Measurements from ENCODE around the gene ARL2BP.
A peak's percentile ranks its signal among the peaks of the same experiment; 100 is the strongest.

ARL2BP gene

DNA sequence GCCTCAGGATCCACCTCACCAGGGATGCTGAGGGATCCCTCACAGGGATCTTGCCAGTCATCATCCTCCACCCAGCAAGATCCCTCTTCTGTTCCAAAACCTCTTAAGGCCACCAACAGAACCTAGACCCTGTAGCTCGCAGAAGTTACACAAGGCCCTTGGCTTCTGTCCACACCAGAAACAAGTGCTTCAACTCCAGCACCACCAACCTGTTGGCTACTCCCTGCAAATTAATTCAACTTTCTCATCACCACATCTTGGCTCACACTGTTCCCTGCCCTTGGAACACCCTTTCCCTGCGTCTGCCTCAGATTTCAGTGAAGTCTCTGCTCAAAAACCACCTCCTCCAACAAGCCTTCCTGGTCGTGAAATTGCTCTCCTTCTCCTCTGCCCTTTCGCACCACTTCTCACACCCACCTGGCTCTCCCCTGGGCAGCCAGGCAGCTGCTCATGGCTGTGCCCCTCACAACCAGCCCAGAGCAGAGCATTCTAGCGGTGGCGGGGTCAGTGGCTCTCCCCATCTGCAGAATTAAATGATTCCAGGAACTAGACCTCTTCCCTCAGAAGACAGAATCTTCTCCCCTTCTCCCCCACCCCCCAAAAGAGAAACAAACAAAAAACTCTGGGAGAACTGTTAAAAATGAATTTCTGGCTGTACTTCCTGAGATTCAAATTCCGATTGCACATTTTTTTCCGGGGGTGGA is 37.6 kb downstream of the ARL2BP start:
- DNase-seq (ENCODE audit: low read depth in 2 of 2, low spot score in 1 of 2) = no peak

DNA sequence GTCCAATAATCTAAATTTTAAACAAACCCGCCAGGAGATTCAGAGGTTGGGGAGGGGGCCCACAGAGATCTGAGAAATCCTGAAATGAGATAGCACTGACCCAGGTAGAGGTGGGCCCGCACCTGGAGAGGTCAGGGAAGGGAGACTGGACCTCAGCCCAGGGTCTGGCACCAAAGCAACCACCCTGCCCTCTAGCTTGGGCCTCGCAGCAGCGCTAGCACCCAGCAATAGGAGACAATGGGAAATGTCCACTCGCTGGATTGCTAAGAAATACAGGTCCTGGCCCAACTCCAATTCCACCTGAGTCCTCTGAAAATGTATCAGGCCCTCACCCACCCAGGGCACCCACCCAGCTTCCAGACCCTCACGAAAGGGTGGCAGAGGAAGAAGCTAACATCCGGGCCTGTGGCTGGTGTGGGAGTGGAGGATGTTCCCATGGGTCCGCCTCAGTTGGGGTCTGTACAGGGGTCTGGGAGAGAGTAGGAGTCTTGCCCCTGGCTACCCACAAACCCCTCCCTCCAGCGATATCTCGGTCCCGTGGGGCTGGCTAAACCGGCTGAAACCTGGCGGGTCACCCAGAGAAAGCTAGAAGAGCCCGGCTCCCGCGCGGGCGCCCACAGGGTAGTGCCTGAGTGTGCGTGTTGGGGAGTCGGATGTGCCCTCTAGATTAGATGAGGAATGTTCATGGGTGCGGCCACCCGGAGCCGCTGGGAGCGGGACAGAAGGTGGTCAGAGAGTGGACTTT is 38.3 kb downstream of the ARL2BP start:
- no peak for DNase-seq (ENCODE audit: low read depth in 2 of 2, low spot score in 1 of 2)

- no peak for DNase-seq (ENCODE audit: low read depth in 2 of 2, low spot score in 1 of 2)
Measured at GRCh38 chr16:57283959-57284208, 38.8 kb downstream of the ARL2BP start.

- DNase-seq (ENCODE audit: low read depth in 2 of 2, low spot score in 1 of 2) = no peak
Measured at GRCh38 chr16:57284209-57284951, 39.3 kb downstream of the ARL2BP start, which contains the start of gene PLLP. PLLP (minus strand) TSS chr16:57284672; CDS start chr16:57284540, 132 bp downstream.

- DNase-seq (ENCODE audit: low read depth in 2 of 2, low spot score in 1 of 2) = no peak
Measured at GRCh38 chr16:57284952-57285363, 39.9 kb downstream of the ARL2BP start.

DNA sequence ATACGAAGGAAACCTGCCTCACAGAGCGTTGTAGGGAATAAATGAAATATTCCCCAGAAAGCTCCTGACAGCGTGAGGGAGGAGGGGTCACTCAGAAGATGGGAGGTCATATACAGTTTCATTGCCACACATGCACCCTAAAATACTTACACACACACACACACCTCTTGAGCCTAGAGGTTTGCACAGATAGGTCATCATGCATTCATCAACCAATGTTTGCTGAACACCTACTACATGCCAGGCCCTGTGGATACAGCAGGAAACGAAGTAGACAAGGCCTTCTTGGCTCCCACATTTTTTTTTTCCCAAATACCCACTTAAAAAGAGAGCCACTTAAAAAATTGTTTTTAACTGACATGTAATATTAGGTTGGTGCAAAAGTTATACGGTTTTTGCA is 40.3 kb downstream of the ARL2BP start:
- DNase-seq (ENCODE audit: low read depth in 2 of 2, low spot score in 1 of 2) = no peak

DNA sequence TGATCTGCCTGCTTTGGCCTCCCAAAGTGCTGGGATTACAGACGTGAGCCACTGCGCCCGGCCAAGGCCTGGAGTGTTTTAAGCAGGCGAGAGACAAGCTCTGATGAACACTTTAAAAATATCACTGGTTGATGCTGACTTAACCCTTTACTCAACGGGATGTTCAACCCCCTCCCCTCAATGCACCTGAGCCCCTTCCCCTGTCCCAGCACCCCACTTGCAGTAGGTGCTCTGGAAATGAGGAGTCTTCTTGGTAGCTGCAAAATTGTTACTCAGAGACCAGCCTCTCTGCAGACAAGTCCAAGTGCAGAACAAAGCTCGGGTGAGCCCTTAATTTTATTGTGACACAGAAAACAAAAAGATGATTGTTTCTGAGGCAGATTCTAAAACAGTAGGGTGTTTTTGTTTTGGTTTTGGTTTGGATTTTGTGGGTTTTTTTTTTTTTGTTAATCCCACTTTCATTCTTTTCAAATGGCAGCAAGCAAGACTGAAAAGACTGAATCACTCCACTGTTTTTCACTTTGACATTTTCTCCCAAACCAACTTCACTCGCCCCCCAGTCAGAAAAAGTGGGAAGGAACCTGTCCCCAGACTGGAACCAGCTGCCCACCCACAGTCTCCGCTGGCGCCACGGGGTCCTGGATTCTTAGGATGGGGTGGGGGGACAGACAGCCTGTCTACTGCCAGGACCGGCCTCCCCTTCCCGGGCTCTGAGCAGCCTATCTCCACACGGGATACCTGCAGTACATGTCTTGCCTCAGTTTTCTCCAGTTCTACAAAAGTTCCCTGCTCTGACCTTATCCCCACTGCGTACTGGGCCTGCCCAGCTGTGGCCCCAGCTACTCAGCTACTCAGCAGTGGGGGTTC is 44.6 kb downstream of the ARL2BP start:
- no peak for DNase-seq (ENCODE audit: low read depth in 2 of 2, low spot score in 1 of 2)

DNA sequence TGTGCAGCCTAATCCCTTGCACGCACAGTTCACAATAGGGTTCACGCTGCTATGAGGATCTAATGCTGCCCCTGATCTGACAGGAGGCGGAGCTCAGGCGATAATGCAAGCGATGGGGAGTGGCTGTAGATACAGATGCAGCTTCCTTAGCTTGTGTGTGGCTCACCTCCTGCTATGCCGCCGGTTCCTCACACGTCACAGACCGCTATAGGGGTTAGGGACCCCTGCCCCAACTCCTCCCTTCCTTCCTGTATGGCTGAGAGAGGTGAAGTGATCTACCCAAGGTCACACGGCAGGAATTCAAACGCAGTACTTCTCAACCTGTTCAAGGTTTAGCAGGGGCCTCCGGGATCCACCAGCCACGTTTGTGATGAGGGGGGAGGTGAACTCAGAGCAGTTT is 52.8 kb downstream of the ARL2BP start:
- DNase-seq (ENCODE audit: low read depth in 2 of 2, low spot score in 1 of 2) = no peak

DNA sequence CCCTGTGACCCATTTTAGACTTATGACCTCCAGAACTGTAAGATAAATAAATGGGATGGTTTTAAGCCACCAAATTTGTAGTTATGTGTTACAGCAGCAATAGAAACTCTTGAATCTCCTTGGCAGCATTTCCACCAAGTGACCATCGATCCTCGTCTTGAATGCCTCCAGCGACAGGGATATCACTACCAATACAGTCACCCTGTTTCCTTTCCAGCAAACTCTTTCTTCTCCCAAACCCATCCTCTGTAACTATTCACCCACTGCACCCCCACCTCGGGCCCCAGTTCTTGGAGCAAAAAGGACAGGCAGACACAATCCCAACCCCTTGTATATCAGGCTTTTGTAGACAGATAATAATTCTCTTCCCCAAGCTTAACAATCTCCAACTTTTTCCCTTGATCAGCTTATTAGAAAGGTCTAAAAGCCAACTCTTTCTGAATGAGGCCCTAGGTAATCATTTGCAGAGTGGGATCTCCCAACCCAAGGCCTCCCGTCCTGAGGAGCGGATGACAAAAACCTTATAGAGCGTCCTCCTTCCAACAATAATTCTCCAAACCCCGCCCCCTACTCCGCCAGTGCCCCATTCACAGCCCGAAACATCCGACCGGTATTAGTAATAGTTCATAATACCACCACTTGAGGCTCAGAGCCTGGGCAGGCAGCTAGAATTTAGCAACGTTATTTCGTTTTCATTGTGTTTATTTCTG is 54.1 kb downstream of the ARL2BP start:
- DNase-seq (ENCODE audit: low read depth in 2 of 2, low spot score in 1 of 2) = no peak

DNA sequence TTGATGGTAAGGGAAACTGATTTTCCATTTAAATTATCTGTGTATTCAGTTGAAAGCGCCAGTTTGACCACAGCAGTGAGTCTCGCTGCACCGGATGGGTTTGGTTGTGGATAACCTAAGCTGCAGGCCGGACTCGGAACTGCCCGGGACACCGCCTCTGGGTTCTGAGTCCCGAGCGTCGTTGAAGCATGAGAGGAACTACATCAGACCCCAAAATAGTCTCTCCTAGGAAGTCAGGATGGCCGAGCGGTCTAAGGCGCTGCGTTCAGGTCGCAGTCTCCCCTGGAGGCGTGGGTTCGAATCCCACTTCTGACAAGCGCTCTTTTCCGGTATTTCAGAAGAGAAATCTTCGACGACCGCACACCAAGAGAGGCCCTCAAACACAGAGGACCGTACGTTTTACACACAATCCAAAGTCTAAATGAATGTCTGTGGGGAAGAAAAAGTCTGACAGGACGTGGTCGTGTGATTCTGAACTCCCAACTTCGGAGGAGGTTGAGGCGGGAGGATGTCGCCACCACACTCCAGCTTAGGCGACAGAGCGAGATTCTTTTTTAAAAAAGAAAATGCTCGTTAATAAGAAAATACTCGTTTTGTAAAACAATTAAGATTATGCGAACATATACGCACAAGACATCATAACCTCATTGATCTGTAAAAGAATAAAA is 54.8 kb downstream of the ARL2BP start:
- DNase-seq (ENCODE audit: low read depth in 2 of 2, low spot score in 1 of 2) = peak; percentile 59 to 74

GRCh38 chr16:57300387-57301125 is 55.5 kb downstream of the ARL2BP start:
- DNase-seq (ENCODE audit: low read depth in 2 of 2, low spot score in 1 of 2) = peak; percentile 95 to 99

GRCh38 chr16:57301126-57301817 is 56.2 kb downstream of the ARL2BP start:
- DNase-seq (ENCODE audit: low read depth in 2 of 2, low spot score in 1 of 2) = no peak

All from stimulated activated CD8-positive, alpha-beta memory T cell treated with anti-CD3 and anti-CD28 coated beads, Interleukin-4, amount 100 ng/mL, for 4 hours (primary cell).